HCT116 (cell line): ENCODE data around the gene ACOT9. TPM values are rescaled to one million over a fixed set of nuclear protein-coding genes. Genes with fewer than 3 reads are reported as not detected.

ENCODE experiments used
- ATAC-seq: fragments of 200-7000 bp; cut with Tn5 transposase; 2 replicates; pipeline ENCODE4 v1.9.1; 2020; ENCODE audit warnings: mild to moderate bottlenecking, moderate library complexity
- BruUV-seq: library from RNA; stranded (reverse); fragments of 400-500 nt; replicated peaks from 2 replicates; lab custom pipeline; 2021; lab: Mats Ljungman, UMichigan
- CTCF ChIA-PET: fragments of 300-600 bp; sonication (Branson Sonifier 250); formaldehyde crosslinking; loops from one replicate; lab custom pipeline; 2021; ENCODE audit warnings: antibody characterized with exemption; lab: Charles Lee
- POLR2A ChIA-PET: fragments of 300-600, 350-600 bp; sonication (Branson Sonifier 250); formaldehyde crosslinking; loops from one replicate; lab custom pipeline; 2021; ENCODE audit warnings: antibody characterized with exemption; lab: Charles Lee
- RAD21 ChIA-PET, 2 experiments: fragments of 300-600 bp; sonication (Branson Sonifier 250); formaldehyde crosslinking; loops; one replicate each; lab custom pipeline; 2023; ENCODE audit warnings: low total read pairs in 2 of 2; ENCODE audit not compliant: uncharacterized antibody in 2 of 2, unreplicated experiment in 2 of 2, low non-redundant PET in 1 of 2; lab: Charles Lee
- DNase-seq: peaks from one replicate; pipeline ENCODE4 v3.0.0-alpha.2; 2010; ENCODE audit warnings: low read depth, low spot score
- H2AFZ ChIP-seq: fragments of 200-600 bp; shearing (Covaris generic), sonication (generic); 2 replicates; pipeline ENCODE4 v1.6.1; 2017; ENCODE audit warnings: low read depth, mixed run types, mixed read lengths, antibody characterized with exemption, low read length; ENCODE audit not compliant: poor library complexity, severe bottlenecking
- H3K27ac ChIP-seq: 2 replicates; pipeline ENCODE4 v1.5.1; 2012; ENCODE audit warnings: low read depth, low read length
- H3K27me3 ChIP-seq: fragments of 200-600 bp; sonication (generic); 2 replicates; pipeline ENCODE4 v1.6.1; 2016; ENCODE audit warnings: mixed run types, low read length, mixed read lengths; ENCODE audit not compliant: insufficient read depth
- H3K36me3 ChIP-seq, 2 experiments: fragments of 200-500 bp in 1 of 2; fragments of 200-600 bp in 1 of 2; sonication (Bioruptor generic) in 1 of 2; sonication (generic) in 1 of 2; 2 replicates each; pipeline versions ENCODE4 v1.5.1 to v1.6.1; 2014 to 2016; ENCODE audit warnings: low read length in 2 of 2, inconsistent platforms in 1 of 2, mixed read lengths in 1 of 2, mixed run types in 1 of 2; ENCODE audit not compliant: insufficient read depth in 2 of 2, control insufficient read depth in 1 of 2
- H3K4me1 ChIP-seq, 2 experiments: fragments of 200-600 bp in 1 of 2; sonication (generic) in 1 of 2; 2 replicates each; pipeline versions ENCODE4 v1.5.1 to v1.6.1; 2012 to 2017; ENCODE audit warnings: low read length in 2 of 2, inconsistent platforms in 1 of 2, mild to moderate bottlenecking in 1 of 2, mixed read lengths in 1 of 2, mixed run types in 1 of 2, moderate library complexity in 1 of 2; ENCODE audit not compliant: insufficient read depth in 2 of 2, control insufficient read depth in 1 of 2
- H3K4me2 ChIP-seq: fragments of 200-600 bp; sonication (generic); 2 replicates; pipeline ENCODE4 v1.6.1; 2017; ENCODE audit warnings: mixed run types, low read length, mixed read lengths
- H3K4me3 ChIP-seq, 2 experiments: fragments of 200-600 bp in 1 of 2; sonication (generic) in 1 of 2; replicated peaks in 1 of 2; 2 replicates each; pipeline ENCODE4 v1.5.1; 2011 to 2016; ENCODE audit warnings: low read length in 2 of 2, control low read depth in 1 of 2, low read depth in 1 of 2, mild to moderate bottlenecking in 1 of 2, mixed read lengths in 1 of 2, mixed run types in 1 of 2
- H3K79me2 ChIP-seq: fragments of 200-600 bp; sonication (generic); 2 replicates; pipeline ENCODE4 v1.6.1; 2017; ENCODE audit warnings: mild to moderate bottlenecking, mixed run types, low read length, moderate library complexity, mixed read lengths; ENCODE audit not compliant: insufficient read depth
- H3K9ac ChIP-seq: fragments of 200-600 bp; sonication (generic); 2 replicates; pipeline ENCODE4 v1.6.1; 2016; ENCODE audit warnings: low read length, mixed read lengths
- H3K9me2 ChIP-seq: fragments of 200-600 bp; sonication (generic), shearing (Covaris generic); 2 replicates; pipeline ENCODE4 v1.6.1; 2017; ENCODE audit warnings: mixed run types, mild to moderate bottlenecking, moderate library complexity; ENCODE audit not compliant: insufficient read depth
- H3K9me3 ChIP-seq, 2 experiments: fragments of 200-500 bp in 1 of 2; fragments of 200-600 bp in 1 of 2; sonication (Bioruptor generic) in 1 of 2; sonication (generic) in 1 of 2; 2 replicates each; pipeline ENCODE4 v1.6.1; 2014 to 2017; ENCODE audit warnings: low read length in 2 of 2, mixed read lengths in 2 of 2, inconsistent platforms in 1 of 2, low read depth in 1 of 2, mild to moderate bottlenecking in 1 of 2, mixed run types in 1 of 2, moderate library complexity in 1 of 2; ENCODE audit not compliant: control insufficient read depth in 1 of 2, insufficient read depth in 1 of 2
- H4K20me1 ChIP-seq: fragments of 200-600 bp; sonication (generic), shearing (Covaris generic); 2 replicates; pipeline ENCODE4 v1.6.1; 2017; ENCODE audit warnings: mixed run types, mild to moderate bottlenecking, moderate library complexity; ENCODE audit not compliant: insufficient read depth
- CBX3 ChIP-seq: IDR thresholded peaks from 2 replicates; pipeline ENCODE4 v1.6.1; 2012; ENCODE audit warnings: low read depth
- EGR1 ChIP-seq: IDR thresholded peaks from 2 replicates; pipeline ENCODE4 v1.6.1; 2012; ENCODE audit warnings: low read depth
- ELF1 ChIP-seq: IDR thresholded peaks from 2 replicates; pipeline ENCODE4 v1.6.1; 2012; ENCODE audit warnings: low read depth, borderline replicate concordance
- FOSL1 ChIP-seq: IDR thresholded peaks from 2 replicates; pipeline ENCODE4 v1.6.1; 2012; ENCODE audit warnings: low read depth
- POLR2A ChIP-seq: IDR thresholded peaks from 2 replicates; pipeline ENCODE4 v1.7.0; 2011; ENCODE audit warnings: borderline replicate concordance; ENCODE audit not compliant: insufficient read depth, insufficient read length; ENCODE audit errors: extremely low read depth
- POLR2AphosphoS5 ChIP-seq: IDR thresholded peaks from 2 replicates; pipeline ENCODE4 v1.6.1; 2011; ENCODE audit warnings: mild to moderate bottlenecking, low read depth, low read length, moderate library complexity
- RAD21 ChIP-seq: IDR thresholded peaks from 2 replicates; pipeline ENCODE4 v1.6.1; 2012; ENCODE audit warnings: low read depth, mild to moderate bottlenecking
- SIN3A ChIP-seq: IDR thresholded peaks from 2 replicates; pipeline ENCODE4 v1.6.1; 2012; ENCODE audit warnings: low read depth
- SP1 ChIP-seq: IDR thresholded peaks from 2 replicates; pipeline ENCODE4 v1.6.1; 2012; ENCODE audit warnings: low read depth
- TCF7L2 ChIP-seq: IDR thresholded peaks from 2 replicates; pipeline ENCODE4 v1.7.0; 2011; ENCODE audit warnings: borderline replicate concordance, inconsistent platforms; ENCODE audit not compliant: insufficient read depth, insufficient read length; ENCODE audit errors: extremely low read depth
- intact Hi-C: fragments of 100-400 bp; cut with micrococcal nuclease; formaldehyde crosslinking; loops from 2 replicates; pipeline ENCODE4 v1.10.0; 2022
- total RNA-seq: library from RNA; stranded (reverse); gene quantifications from one replicate; pipeline ENCODE4 v1.2.1, GENCODE V29; 2021; ENCODE audit not compliant: unreplicated experiment
- TF ChIP-seq, protein P1 (sequence below): IDR thresholded peaks from 2 replicates; pipeline ENCODE4 v1.6.1; 2012; ENCODE audit warnings: low read depth
- TF ChIP-seq, protein P2 (sequence below), 3 experiments: fragments of 200-600 bp in 1 of 3; sonication (generic) in 1 of 3; IDR thresholded peaks in 2 of 3; conservative IDR thresholded peaks in 1 of 3; 2 replicates each; pipeline ENCODE4 v1.5.1; 2012 to 2017; ENCODE audit warnings: low read depth in 2 of 3, low read length in 2 of 3, antibody characterized with exemption in 1 of 3, borderline replicate concordance in 1 of 3, control low read depth in 1 of 3, mild to moderate bottlenecking in 1 of 3, mixed read lengths in 1 of 3, mixed run types in 1 of 3, moderate library complexity in 1 of 3; ENCODE audit not compliant: insufficient read depth in 1 of 3
- TF ChIP-seq, protein P3 (sequence below): IDR thresholded peaks from 2 replicates; pipeline ENCODE4 v1.6.1; 2011; ENCODE audit warnings: mild to moderate bottlenecking, low read length, moderate library complexity; ENCODE audit not compliant: insufficient replicate concordance; ENCODE audit errors: extremely low read depth

Gene ACOT9
- total RNA-seq, 1 experiment from 2014 or later, result 59.7 TPM

DNA sequence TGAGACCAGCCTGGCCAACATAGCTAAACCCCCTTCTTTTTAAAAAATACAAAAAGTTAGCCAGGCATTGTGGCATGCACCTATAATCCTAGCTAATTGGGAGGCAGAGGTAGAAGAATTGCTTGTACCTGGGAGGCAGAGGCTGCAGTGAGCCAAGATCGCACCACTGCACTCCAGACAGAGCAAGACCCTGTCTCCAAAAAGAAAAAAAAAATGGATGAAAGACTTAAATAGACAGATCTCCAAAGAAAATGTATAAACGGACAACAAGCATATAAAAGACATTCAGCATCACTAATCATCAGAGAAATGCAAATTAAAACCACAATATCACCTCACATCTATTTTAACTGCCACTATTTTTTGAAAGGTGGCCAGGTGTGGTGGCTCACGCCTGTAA, 33.3 kb upstream of the ACOT9 start (continued):
- TF ChIP-seq, protein P1, sequence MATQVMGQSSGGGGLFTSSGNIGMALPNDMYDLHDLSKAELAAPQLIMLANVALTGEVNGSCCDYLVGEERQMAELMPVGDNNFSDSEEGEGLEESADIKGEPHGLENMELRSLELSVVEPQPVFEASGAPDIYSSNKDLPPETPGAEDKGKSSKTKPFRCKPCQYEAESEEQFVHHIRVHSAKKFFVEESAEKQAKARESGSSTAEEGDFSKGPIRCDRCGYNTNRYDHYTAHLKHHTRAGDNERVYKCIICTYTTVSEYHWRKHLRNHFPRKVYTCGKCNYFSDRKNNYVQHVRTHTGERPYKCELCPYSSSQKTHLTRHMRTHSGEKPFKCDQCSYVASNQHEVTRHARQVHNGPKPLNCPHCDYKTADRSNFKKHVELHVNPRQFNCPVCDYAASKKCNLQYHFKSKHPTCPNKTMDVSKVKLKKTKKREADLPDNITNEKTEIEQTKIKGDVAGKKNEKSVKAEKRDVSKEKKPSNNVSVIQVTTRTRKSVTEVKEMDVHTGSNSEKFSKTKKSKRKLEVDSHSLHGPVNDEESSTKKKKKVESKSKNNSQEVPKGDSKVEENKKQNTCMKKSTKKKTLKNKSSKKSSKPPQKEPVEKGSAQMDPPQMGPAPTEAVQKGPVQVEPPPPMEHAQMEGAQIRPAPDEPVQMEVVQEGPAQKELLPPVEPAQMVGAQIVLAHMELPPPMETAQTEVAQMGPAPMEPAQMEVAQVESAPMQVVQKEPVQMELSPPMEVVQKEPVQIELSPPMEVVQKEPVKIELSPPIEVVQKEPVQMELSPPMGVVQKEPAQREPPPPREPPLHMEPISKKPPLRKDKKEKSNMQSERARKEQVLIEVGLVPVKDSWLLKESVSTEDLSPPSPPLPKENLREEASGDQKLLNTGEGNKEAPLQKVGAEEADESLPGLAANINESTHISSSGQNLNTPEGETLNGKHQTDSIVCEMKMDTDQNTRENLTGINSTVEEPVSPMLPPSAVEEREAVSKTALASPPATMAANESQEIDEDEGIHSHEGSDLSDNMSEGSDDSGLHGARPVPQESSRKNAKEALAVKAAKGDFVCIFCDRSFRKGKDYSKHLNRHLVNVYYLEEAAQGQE, result no peak
- TF ChIP-seq TCF7L2 (no peak), ELF1 (no peak), SP1 (no peak), POLR2AphosphoS5 (no peak), CBX3 (no peak)
- TF ChIP-seq, protein P2, sequence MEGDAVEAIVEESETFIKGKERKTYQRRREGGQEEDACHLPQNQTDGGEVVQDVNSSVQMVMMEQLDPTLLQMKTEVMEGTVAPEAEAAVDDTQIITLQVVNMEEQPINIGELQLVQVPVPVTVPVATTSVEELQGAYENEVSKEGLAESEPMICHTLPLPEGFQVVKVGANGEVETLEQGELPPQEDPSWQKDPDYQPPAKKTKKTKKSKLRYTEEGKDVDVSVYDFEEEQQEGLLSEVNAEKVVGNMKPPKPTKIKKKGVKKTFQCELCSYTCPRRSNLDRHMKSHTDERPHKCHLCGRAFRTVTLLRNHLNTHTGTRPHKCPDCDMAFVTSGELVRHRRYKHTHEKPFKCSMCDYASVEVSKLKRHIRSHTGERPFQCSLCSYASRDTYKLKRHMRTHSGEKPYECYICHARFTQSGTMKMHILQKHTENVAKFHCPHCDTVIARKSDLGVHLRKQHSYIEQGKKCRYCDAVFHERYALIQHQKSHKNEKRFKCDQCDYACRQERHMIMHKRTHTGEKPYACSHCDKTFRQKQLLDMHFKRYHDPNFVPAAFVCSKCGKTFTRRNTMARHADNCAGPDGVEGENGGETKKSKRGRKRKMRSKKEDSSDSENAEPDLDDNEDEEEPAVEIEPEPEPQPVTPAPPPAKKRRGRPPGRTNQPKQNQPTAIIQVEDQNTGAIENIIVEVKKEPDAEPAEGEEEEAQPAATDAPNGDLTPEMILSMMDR (IDR thresholded peaks at IDR 0.05 in 2 of 3, conservative IDR thresholded peaks at IDR 0.05 in 1 of 3; ENCODE audit: borderline replicate concordance in 1 of 3, insufficient read depth in 1 of 3, low read depth in 2 of 3, low read length in 2 of 3), result no peak

DNA sequence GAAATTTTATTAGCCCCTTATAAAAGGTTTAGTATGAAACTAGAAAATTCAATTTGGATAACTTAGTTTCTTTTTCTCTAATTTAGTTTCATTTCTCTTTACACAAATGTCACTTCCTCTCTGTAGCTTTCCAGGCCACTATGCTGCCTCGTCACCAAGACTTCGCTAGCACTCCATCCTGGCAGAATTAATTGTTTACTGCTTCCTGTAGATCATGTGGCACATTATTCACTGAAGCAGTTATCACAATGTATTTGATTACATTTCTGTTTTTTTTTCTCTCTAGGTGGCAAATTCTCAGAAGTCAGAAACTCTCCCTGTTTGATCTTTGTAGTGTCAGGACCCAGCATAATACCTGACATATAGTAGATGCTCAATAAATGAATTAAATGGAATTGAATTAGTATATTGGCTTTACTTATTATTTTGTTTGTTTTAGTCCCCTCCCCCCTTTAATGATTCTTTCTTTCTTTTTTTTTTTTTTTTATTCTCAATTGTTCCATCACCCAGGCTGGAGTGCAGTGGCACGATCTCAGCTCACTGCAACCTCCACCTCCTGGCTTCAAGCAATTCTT, 30.6 kb upstream of the ACOT9 start:
- ChIA-PET CTCF (no interaction called here), POLR2A (no interaction called here), RAD21 (no interaction called here)
- no peaks in the 10 kb centered on the region for H3K9me2 ChIP-seq
- H3K27ac ChIP-seq, result no peak overlapping the region
- no peaks in the 10 kb centered on the region for H3K9me3 ChIP-seq
- H3K4me2 ChIP-seq, result no peak overlapping the region
- no peak for ATAC-seq
- H4K20me1 ChIP-seq, result no peaks in the 10 kb centered on the region
- no peaks in the 10 kb centered on the region for H3K79me2 ChIP-seq
- no peak overlapping the region for H3K4me3 ChIP-seq
- no peak overlapping the region for H2AFZ ChIP-seq
- H3K9ac ChIP-seq, result no peak overlapping the region
- H3K4me1 ChIP-seq, result no peaks in the 10 kb centered on the region; a peak in 1 of 4 replicates
- no TSS peak for BruUV-seq
- intact Hi-C loops, result no loop called here
- H3K36me3 ChIP-seq, result no peaks in the 10 kb centered on the region
- no peak for DNase-seq
- no peaks in the 10 kb centered on the region for H3K27me3 ChIP-seq
- TF ChIP-seq, protein P3, sequence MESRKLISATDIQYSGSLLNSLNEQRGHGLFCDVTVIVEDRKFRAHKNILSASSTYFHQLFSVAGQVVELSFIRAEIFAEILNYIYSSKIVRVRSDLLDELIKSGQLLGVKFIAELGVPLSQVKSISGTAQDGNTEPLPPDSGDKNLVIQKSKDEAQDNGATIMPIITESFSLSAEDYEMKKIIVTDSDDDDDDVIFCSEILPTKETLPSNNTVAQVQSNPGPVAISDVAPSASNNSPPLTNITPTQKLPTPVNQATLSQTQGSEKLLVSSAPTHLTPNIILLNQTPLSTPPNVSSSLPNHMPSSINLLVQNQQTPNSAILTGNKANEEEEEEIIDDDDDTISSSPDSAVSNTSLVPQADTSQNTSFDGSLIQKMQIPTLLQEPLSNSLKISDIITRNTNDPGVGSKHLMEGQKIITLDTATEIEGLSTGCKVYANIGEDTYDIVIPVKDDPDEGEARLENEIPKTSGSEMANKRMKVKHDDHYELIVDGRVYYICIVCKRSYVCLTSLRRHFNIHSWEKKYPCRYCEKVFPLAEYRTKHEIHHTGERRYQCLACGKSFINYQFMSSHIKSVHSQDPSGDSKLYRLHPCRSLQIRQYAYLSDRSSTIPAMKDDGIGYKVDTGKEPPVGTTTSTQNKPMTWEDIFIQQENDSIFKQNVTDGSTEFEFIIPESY, result no peak
- TF ChIP-seq SIN3A, result no peak
- TF ChIP-seq POLR2A, result no peak
- TF ChIP-seq RAD21, result no peak
- no peak for TF ChIP-seq EGR1
- no peak for TF ChIP-seq ELF1
- TF ChIP-seq POLR2AphosphoS5, result no peak
- no peak for TF ChIP-seq FOSL1
- TF ChIP-seq TCF7L2, result no peak
- TF ChIP-seq, protein P2 (IDR thresholded peaks at IDR 0.05 in 2 of 3, conservative IDR thresholded peaks at IDR 0.05 in 1 of 3; ENCODE audit: borderline replicate concordance in 1 of 3, insufficient read depth in 1 of 3, low read depth in 2 of 3, low read length in 2 of 3), result no peak
- no peak for TF ChIP-seq CBX3
